GM13976 (cell line): ENCODE data around the gene SLC34A3.

Experiments used
- DNase-seq: peaks from one replicate; pipeline ENCODE4 v3.0.0; 2012; ENCODE audit warnings: low spot score
- in situ Hi-C: fragments of 300-500 bp; cut with MboI; formaldehyde crosslinking; loops from one replicate; pipeline ENCODE4 v1.12.0; 2022; ENCODE audit warnings: low sequenced_read_pairs, mixed read lengths, inconsistent platforms; ENCODE audit not compliant: unreplicated experiment
- TF ChIP-seq, protein P1 (sequence below): IDR thresholded peaks from 2 replicates; pipeline ENCODE4 v1.5.1; 2012; ENCODE audit warnings: borderline replicate concordance, mild to moderate bottlenecking; ENCODE audit not compliant: insufficient read depth; ENCODE audit errors: extremely low read depth, missing control alignments, control extremely low read depth

SLC34A3 gene

DNA sequence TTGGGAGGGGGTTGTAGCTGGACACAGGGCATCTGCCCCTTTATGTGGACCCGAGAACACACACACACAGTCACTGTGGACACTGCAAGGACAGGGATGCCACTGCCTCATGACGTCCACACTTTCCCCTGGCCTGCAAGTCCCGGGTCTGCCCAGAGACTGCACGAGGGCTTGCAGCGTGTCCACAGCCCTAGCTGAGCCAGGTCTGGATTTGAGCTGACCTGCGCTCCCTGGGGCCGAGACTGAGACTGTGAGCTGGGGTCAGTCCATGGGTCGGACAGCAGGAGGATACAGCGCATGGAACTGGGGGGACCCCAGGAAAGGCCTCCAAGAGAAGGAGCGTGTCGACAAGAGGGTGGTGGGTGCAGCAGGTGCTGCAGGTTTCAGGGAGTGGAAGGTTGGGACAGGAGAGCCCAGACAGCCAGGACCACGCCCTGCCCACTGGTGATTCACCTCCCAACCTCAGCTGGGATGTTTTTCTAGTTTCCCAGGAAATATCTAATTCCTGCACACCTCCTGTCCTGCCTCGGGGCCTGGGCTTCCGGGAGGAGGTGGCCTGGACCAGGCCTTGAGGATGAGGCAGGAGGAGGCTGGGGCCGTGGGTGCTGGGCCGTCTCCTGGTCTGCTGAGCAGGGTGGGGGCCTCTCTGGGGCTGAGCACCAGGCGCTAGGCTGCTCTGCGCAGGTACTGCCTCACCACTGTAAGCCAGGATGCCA is 4.2 kb upstream of the SLC34A3 start:
- TF ChIP-seq, protein P1, sequence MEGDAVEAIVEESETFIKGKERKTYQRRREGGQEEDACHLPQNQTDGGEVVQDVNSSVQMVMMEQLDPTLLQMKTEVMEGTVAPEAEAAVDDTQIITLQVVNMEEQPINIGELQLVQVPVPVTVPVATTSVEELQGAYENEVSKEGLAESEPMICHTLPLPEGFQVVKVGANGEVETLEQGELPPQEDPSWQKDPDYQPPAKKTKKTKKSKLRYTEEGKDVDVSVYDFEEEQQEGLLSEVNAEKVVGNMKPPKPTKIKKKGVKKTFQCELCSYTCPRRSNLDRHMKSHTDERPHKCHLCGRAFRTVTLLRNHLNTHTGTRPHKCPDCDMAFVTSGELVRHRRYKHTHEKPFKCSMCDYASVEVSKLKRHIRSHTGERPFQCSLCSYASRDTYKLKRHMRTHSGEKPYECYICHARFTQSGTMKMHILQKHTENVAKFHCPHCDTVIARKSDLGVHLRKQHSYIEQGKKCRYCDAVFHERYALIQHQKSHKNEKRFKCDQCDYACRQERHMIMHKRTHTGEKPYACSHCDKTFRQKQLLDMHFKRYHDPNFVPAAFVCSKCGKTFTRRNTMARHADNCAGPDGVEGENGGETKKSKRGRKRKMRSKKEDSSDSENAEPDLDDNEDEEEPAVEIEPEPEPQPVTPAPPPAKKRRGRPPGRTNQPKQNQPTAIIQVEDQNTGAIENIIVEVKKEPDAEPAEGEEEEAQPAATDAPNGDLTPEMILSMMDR = no peak
- DNase-seq = no peak

GRCh38 chr9:137227054-137227852 is 3.4 kb upstream of the SLC34A3 start, which contains the start of gene RNF224:
RNF224 (plus strand) TSS chr9:137227502; CDS start chr9:137228336, 834 bp downstream.
- peak; percentile 89 for DNase-seq

More for the DNA sequence above, 4.2 kb upstream of the SLC34A3 start:
- in situ Hi-C loops = loop anchor here (5.0 kb wide), 1 partner anchor 109 kb away; no protein-coding TSS in a partner anchor

GRCh38 chr9:137227853-137228505 is 2.7 kb upstream of the SLC34A3 start:
- no peak for DNase-seq
- in situ Hi-C loops = loop anchor here (5.0 kb wide), 1 partner anchor 111 kb away; no protein-coding TSS in a partner anchor
- TF ChIP-seq, protein P1 = no peak

More at GRCh38 chr9:137227054-137227852, 3.4 kb upstream of the SLC34A3 start, which contains the start of gene RNF224:
- TF ChIP-seq, protein P1 = peak; percentile 97
- in situ Hi-C loops = loop anchor here (5.0 kb wide), 1 partner anchor 110 kb away; no protein-coding TSS in a partner anchor

DNA sequence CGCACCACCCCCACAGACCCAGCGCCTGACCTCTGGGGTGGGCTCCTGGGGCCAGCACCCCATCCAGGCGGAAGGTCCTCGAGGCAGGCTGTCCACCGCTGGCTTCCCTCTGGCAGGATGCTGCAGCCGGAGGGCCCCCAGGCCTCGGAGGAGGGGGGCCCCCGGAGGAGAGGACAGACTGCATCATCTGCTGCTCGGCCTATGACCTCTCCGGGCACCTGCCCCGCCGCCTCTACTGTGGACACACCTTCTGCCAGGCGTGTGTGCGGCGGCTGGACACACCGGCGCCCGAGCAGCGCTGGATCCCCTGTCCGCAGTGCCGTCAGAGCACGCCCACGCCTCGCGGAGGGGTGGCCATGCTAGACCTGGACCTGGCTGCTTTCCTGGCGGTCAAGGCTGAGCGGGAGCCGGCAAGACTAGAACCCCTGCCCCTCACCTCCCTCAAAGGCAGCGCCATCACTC is 2.2 kb upstream of the SLC34A3 start:
- TF ChIP-seq, protein P1 = no peak
- in situ Hi-C loops = loop anchor here (5.0 kb wide), 1 partner anchor 111 kb away; no protein-coding TSS in a partner anchor
- DNase-seq = no peak

DNA sequence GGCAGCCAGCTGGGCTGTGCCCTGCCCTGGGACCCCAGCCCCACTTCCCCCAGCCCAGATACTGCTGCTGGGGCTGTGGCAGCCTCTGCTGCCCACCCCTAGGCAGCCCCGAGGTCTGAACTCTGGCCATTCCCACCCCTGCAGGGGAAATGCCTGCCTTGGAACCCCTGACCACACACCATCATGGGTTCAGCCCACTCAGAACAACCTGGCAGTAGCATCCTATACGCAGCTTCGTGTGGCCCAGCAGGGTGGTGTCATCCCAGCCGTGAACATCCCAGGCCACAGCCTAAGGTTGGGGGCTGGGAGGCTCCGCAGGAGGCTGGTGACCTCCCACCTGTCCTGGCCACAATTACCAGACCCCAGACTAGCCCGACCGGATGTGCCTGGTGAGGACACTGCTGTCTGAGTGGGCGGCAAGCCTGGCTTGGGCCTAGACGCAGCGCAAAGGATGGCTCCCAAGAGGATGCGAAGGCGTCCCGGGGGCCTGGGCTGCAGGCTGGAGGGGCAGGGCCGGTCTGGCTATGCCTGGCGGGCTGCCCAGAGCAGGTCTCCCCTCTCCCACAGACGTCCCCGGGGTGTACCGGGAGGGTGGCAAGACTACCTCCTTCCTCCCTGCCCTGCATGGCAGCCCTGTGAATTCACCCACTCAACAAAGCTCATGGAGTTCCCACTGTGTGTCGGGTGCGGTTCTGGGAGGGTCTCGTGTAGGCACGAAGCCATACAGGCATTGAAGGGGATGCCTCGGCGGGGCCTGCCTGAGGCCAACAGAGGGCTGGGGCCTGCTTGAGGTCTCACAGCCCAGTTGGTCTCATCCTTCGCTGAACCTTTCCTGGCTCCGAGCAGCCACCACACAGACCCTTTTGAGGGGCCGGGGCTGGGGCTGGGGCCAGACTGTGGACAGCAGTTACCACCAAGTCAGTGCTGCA is 1.5 kb upstream of the SLC34A3 start:
- no peak for DNase-seq
- in situ Hi-C loops = loop anchor here (5.0 kb wide), 1 partner anchor 112 kb away; no protein-coding TSS in a partner anchor
- TF ChIP-seq, protein P1 = no peak
